Calu3 (cell line): Measurements from ENCODE around the gene NTM. TPM values are rescaled to one million over a fixed set of nuclear protein-coding genes. Genes with fewer than 3 reads are reported as not detected.

ENCODE experiments used
- BruUV-seq: library from RNA; stranded (reverse); fragments of 400-500 nt; replicated peaks from 2 replicates; lab custom pipeline; 2021; lab: Mats Ljungman, UMichigan
- CTCF ChIA-PET: fragments of 300-600 bp; sonication (Branson Sonifier 250); formaldehyde crosslinking; loops from one replicate; lab custom pipeline; 2022; ENCODE audit warnings: antibody characterized with exemption; lab: Charles Lee
- DNase-seq: peaks from one replicate; pipeline ENCODE4 v3.0.0; 2022
- H3K27ac Mint-ChIP-seq: one replicate; pipeline ENCODE4 v1.8.0; 2022; ENCODE audit warnings: mixed read lengths; ENCODE audit not compliant: unreplicated experiment
- H3K27me3 Mint-ChIP-seq: one replicate; pipeline ENCODE4 v1.8.0; 2022; ENCODE audit warnings: mixed read lengths; ENCODE audit not compliant: unreplicated experiment
- H3K36me3 Mint-ChIP-seq: one replicate; pipeline ENCODE4 v1.8.0; 2022; ENCODE audit warnings: mild to moderate bottlenecking, moderate library complexity, mixed read lengths; ENCODE audit not compliant: insufficient read depth, unreplicated experiment
- H3K4me1 Mint-ChIP-seq: one replicate; pipeline ENCODE4 v1.8.0; 2022; ENCODE audit warnings: mild to moderate bottlenecking, low read depth, mixed read lengths; ENCODE audit not compliant: unreplicated experiment
- H3K4me3 Mint-ChIP-seq: one replicate; pipeline ENCODE4 v1.8.0; 2022; ENCODE audit warnings: mild to moderate bottlenecking, low read depth, moderate library complexity, mixed read lengths; ENCODE audit not compliant: unreplicated experiment
- H3K9me3 Mint-ChIP-seq: one replicate; pipeline ENCODE4 v1.8.0; 2022; ENCODE audit warnings: low read depth, mixed read lengths; ENCODE audit not compliant: unreplicated experiment
- intact Hi-C: fragments of 100-400 bp; cut with micrococcal nuclease; formaldehyde crosslinking; loops from one replicate; pipeline ENCODE4 v1.10.0; 2022; ENCODE audit not compliant: unreplicated experiment
- total RNA-seq: library from RNA; stranded (reverse); gene quantifications from 2 replicates; pipeline ENCODE4 v1.2.3, GENCODE V29; 2022
- TF ChIP-seq, protein P1 (sequence below): fragments of 200-600 bp; IDR thresholded peaks from one replicate; pipeline ENCODE4 v1.8.0; 2022; ENCODE audit warnings: antibody characterized with exemption; ENCODE audit not compliant: unreplicated experiment

NTM gene
- total RNA-seq, 1 experiment from 2014 or later = not detected

DNA sequence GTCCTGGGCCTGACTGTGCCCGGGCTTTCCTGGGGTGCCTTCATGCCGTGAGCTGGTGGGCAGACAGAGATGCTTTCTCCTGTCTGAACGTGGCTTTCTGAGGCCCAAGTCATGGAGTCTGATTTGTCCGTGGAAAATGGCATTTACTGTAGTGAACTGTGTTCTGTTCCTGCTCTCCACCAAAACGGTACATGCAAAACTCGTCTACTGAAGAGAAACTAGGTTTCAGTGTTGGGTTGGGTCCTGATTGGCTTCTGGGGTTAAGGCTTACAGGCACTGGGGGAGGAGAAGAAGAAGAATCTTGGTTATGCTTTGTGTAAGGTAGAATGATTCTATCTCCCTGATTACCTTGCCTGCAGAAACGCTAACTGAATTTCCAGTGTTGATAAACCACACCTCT, 541.7 kb downstream of the NTM start:
- TF ChIP-seq, protein P1, sequence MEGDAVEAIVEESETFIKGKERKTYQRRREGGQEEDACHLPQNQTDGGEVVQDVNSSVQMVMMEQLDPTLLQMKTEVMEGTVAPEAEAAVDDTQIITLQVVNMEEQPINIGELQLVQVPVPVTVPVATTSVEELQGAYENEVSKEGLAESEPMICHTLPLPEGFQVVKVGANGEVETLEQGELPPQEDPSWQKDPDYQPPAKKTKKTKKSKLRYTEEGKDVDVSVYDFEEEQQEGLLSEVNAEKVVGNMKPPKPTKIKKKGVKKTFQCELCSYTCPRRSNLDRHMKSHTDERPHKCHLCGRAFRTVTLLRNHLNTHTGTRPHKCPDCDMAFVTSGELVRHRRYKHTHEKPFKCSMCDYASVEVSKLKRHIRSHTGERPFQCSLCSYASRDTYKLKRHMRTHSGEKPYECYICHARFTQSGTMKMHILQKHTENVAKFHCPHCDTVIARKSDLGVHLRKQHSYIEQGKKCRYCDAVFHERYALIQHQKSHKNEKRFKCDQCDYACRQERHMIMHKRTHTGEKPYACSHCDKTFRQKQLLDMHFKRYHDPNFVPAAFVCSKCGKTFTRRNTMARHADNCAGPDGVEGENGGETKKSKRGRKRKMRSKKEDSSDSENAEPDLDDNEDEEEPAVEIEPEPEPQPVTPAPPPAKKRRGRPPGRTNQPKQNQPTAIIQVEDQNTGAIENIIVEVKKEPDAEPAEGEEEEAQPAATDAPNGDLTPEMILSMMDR = no peak
- no peak overlapping the region for H3K27ac Mint-ChIP-seq
- DNase-seq = no peak
- H3K4me3 Mint-ChIP-seq = no peak overlapping the region
- intact Hi-C loops = no loop called here
- no peaks in the 10 kb centered on the region for H3K27me3 Mint-ChIP-seq
- BruUV-seq = no TSS peak
- no peaks in the 10 kb centered on the region for H3K4me1 Mint-ChIP-seq
- CTCF ChIA-PET = no interaction called here
- H3K9me3 Mint-ChIP-seq = peaks cover 5% of the 10 kb centered on the region
- no peaks in the 10 kb centered on the region for H3K36me3 Mint-ChIP-seq

DNA sequence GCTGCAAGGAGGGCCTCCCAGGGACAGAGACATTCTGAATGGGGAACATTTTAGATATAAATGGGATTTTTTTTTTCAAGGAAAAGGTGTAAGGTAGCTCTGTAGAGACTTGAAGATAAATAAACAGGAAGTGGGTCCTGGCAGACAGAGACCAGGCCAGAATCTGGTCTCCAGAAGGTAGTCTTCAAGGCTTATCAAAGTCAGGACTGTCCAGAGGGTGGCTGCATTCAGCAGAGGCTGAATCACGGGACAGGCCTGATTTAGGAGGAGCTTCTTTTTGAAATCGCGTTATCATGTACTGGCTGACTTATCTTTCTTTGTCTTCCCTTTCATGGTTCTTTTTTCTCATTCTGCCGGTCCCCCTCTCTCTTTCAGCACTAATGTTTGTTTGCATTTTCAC, 542.9 kb downstream of the NTM start:
- Mint-ChIP-seq H3K9me3 (peaks cover 3% of the 10 kb centered on the region), H3K27me3 (no peaks in the 10 kb centered on the region), H3K36me3 (no peaks in the 10 kb centered on the region), H3K4me1 (no peaks in the 10 kb centered on the region), H3K4me3 (no peak overlapping the region), H3K27ac (no peak overlapping the region)
- no TSS peak for BruUV-seq
- intact Hi-C loops = no loop called here
- CTCF ChIA-PET = no interaction called here
- no peak for DNase-seq
- TF ChIP-seq, protein P1 = no peak

DNA sequence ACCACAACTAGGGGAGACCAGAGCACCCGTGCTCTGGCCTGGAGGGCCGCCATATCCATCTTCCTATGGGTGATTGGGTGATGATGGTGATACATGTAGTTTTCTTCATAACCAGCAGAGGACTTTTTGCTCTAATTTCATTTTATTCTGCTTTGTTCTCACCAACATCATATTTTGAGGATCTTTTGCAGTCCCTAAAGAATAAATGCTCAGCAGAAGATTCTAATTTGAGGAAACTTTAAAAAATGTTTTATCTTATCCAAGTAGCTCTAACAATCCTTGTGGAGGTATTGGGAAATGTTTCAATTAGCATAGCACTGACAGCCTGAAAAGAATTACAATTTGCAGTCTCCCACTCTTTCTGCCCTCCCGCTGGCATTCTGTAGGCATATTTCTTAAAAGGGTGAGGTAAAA, 544.0 kb downstream of the NTM start:
- intact Hi-C loops = no loop called here
- H3K4me3 Mint-ChIP-seq = no peak overlapping the region
- H3K36me3 Mint-ChIP-seq = no peaks in the 10 kb centered on the region
- no TSS peak for BruUV-seq
- TF ChIP-seq, protein P1 = no peak
- H3K4me1 Mint-ChIP-seq = no peaks in the 10 kb centered on the region
- H3K27ac Mint-ChIP-seq = no peak overlapping the region
- no peak for DNase-seq
- H3K27me3 Mint-ChIP-seq = no peaks in the 10 kb centered on the region
- peaks cover 3% of the 10 kb centered on the region for H3K9me3 Mint-ChIP-seq
- CTCF ChIA-PET = no interaction called here

DNA sequence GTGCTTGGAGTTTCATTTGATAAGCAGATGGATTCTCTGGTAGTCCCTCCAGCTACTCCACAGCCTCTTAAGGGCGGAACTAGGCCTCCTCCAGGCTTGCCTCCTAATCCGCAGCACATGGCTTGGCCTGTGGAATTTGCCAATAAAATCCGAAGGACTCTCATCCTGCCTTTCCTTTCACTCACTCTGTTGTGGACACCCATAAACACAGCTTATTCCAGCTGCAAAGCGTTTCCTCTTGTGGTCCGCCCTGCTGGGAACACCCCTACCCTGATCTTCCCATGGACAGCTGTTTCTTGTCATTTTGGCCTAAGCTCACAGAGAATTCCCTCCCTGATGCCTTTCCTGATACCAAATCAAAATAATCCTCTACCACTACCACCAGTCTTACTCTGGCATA, 546.2 kb downstream of the NTM start:
- DNase-seq = no peak
- Mint-ChIP-seq H3K27me3 (no peaks in the 10 kb centered on the region), H3K27ac (no peak overlapping the region), H3K4me3 (no peak overlapping the region), H3K36me3 (no peaks in the 10 kb centered on the region), H3K4me1 (no peaks in the 10 kb centered on the region), H3K9me3 (peaks cover 3% of the 10 kb centered on the region)
- TF ChIP-seq, protein P1 = no peak
- intact Hi-C loops = no loop called here
- CTCF ChIA-PET = no interaction called here
- no TSS peak for BruUV-seq
